ENCODE data around the gene RFX4.
"Not testable (repeated sequence)": the region's sequence is repeated elsewhere in the genome, so short reads cannot be mapped to it uniquely, and the experiment has no call there.

The RFX4 gene

DNA sequence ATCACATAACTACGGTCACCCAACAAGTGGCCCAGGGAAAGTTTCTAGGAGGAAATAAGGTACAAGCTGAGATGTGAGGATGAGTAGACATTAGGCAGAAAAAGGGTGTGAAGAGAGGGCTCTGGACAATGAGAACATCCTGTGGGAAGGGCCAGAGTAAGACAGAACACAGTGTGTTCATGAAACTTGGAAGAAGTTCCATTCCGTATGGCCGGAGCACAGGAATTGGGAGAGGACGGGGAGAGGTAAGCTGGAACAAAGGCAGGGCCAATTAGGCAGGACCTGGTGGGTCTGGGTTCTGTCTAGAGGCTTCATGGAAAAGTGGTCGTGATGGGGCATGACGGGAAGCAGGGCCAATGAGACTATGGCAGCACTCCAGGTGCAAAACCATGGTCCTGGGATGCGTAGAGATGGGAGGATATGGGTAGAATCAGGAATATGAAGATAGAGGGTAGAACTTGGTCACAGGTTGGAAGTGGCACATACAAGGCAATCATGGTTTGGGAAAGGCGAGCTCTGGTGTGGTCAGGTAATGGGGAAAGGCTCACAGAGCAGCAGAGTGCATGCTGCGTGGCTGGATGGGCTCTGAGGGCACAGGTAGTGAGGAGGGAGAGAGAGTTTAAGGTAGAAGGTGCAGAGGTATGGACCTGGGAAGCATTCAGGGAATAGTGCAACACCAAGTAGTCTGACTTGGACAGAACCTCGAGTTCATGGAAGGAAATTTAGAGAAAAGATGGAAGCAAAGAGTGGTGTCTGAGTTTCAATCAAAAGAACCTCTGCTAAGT lies 93.0 kb downstream of the RFX4 start:
- H3K4me1 Mint-ChIP-seq (ENCODE audit: low read depth), result no peaks in the 10 kb centered on the region
- H3K27ac Mint-ChIP-seq, result no peak overlapping the region
- no peak overlapping the region for H3K4me3 Mint-ChIP-seq
- no peaks in the 10 kb centered on the region for H3K9me3 Mint-ChIP-seq
- H3K27me3 Mint-ChIP-seq, result peaks cover 38% of the 10 kb centered on the region
- intact Hi-C loops (cut with micrococcal nuclease), result no loop called here
- H3K36me3 Mint-ChIP-seq (ENCODE audit: low read depth), result no peaks in the 10 kb centered on the region

DNA sequence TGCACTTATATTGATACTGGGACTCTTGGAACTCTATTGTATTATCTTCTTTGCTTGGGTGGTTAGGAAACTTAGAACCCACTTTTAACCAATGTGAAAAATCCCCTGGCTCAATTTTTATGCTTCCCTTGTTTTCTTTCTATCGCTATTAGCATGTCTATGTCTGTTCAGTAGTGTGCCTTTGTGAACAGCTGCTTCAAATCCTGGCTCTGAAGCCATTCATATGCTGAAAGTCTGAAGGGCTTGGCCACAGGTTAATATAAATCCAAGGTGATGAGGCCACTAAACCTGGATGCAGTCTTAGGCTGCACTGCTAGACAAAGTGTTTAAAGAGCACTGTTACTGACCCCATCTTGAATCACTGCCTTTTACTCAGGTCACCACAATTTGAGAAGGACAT lies 96.8 kb downstream of the RFX4 start:
- no peaks in the 10 kb centered on the region for H3K4me1 Mint-ChIP-seq (ENCODE audit: low read depth)
- intact Hi-C loops (cut with micrococcal nuclease), result no loop called here
- H3K36me3 Mint-ChIP-seq (ENCODE audit: low read depth), result no peaks in the 10 kb centered on the region
- no peak overlapping the region for H3K4me3 Mint-ChIP-seq
- no peaks in the 10 kb centered on the region for H3K9me3 Mint-ChIP-seq
- peaks cover 32% of the 10 kb centered on the region for H3K27me3 Mint-ChIP-seq
- no peak overlapping the region for H3K27ac Mint-ChIP-seq

DNA sequence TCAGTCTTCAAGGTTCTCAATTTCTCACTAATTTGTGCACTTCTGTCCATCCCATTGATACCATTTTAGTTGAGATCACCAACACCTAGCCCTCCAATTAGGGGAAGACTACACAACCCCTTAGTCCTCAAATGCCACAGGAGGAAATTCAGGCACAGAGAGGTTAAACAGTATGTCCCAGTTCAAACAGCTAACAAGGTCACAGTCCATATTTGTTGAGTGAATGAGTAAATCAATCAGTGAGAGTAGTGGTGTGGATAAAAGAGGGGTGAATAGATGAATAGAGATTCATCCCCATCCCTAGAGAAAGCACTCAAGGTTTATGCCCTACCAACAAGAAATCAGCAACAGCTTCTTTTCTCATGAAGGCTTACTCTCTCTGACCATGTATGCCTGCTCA lies 97.5 kb downstream of the RFX4 start:
- H3K4me1 Mint-ChIP-seq (ENCODE audit: low read depth), result no peaks in the 10 kb centered on the region
- no peak overlapping the region for H3K4me3 Mint-ChIP-seq
- intact Hi-C loops (cut with micrococcal nuclease), result no loop called here
- peaks cover 37% of the 10 kb centered on the region for H3K27me3 Mint-ChIP-seq
- no peaks in the 10 kb centered on the region for H3K9me3 Mint-ChIP-seq
- H3K27ac Mint-ChIP-seq, result no peak overlapping the region
- no peaks in the 10 kb centered on the region for H3K36me3 Mint-ChIP-seq (ENCODE audit: low read depth)

DNA sequence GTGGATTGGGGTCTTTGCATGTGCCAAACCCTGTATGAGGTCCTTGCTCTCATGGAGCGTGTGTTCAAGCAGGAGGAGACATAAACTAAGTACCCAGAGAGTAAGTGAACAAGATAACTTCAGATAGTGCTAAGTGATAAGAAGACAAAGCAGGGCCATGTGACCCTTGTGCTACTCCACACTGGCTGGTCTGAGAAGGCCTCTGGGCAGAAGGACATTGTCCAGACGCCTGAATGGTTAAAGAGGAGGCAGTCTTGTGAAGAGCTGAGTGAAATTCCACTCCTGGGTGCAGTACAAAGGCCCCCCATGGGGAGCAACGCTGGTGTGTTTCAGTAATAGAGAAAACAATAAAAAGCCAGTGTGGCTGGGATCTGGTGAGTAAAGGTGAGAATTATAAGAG lies 98.4 kb downstream of the RFX4 start:
- Mint-ChIP-seq H3K4me3 (no peak overlapping the region), H3K4me1 (ENCODE audit: low read depth) (no peaks in the 10 kb centered on the region), H3K36me3 (ENCODE audit: low read depth) (no peaks in the 10 kb centered on the region), H3K9me3 (no peaks in the 10 kb centered on the region), H3K27ac (no peak overlapping the region), H3K27me3 (peaks cover 31% of the 10 kb centered on the region)
- intact Hi-C loops (cut with micrococcal nuclease), result no loop called here

DNA sequence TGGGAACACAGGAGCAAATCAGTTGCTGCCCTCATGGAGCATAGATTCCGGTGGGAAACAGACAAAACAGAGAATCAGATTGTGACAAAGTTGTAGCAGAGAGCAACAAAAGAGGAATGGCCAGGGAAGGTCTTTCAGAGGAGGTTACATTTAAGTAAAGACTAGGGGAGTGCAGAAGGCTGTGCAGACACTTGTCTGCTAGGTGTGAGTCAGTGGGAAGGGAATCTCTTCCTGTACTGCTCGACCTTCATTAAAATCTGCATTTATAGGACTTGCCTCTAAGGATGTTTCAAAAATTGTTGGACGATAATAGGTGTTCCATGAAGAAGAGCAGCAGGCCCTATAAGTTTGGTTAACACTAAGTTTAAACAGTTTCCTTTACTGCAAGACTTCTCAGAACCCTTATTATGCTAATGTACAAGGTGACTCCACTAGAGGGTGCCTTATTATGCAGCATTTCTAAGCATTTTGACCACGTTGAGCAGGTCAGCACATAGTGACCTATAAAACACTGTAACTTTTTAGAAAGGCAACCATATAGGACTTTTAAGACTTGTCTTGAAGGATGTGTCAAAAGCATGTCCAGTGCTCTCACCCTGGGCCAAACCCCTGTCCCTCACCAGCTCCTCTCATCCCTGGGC lies 99.9 kb downstream of the RFX4 start:
- no peaks in the 10 kb centered on the region for H3K36me3 Mint-ChIP-seq (ENCODE audit: low read depth)
- intact Hi-C loops (cut with micrococcal nuclease), result no loop called here
- no peak overlapping the region for H3K4me3 Mint-ChIP-seq
- no peaks in the 10 kb centered on the region for H3K4me1 Mint-ChIP-seq (ENCODE audit: low read depth)
- H3K9me3 Mint-ChIP-seq, result no peaks in the 10 kb centered on the region
- peaks cover 24% of the 10 kb centered on the region for H3K27me3 Mint-ChIP-seq
- no peak overlapping the region for H3K27ac Mint-ChIP-seq

DNA sequence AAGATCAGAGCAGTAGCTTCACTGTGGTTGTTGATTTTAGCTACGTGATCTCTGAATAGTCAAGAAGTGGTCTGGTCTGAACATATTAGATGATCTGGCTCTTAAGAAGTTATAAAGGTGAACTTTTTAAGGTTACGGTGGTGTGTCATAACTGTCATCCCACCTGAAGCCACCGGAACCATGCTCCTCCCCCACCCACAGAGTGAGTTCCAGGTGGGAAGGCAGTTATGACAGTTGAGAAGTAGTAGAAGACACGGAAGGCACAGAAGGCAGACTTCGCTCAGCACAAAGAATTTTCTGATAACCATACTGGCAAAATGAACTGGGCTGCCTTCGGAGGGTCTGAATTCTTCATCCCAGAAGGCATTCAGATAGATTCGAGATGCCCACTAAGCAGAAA lies 101.7 kb downstream of the RFX4 start:
- no peak overlapping the region for H3K4me3 Mint-ChIP-seq
- peaks cover 25% of the 10 kb centered on the region for H3K27me3 Mint-ChIP-seq
- H3K9me3 Mint-ChIP-seq, result no peaks in the 10 kb centered on the region
- intact Hi-C loops (cut with micrococcal nuclease), result no loop called here
- H3K36me3 Mint-ChIP-seq (ENCODE audit: low read depth), result no peaks in the 10 kb centered on the region
- no peaks in the 10 kb centered on the region for H3K4me1 Mint-ChIP-seq (ENCODE audit: low read depth)
- H3K27ac Mint-ChIP-seq, result no peak overlapping the region

DNA sequence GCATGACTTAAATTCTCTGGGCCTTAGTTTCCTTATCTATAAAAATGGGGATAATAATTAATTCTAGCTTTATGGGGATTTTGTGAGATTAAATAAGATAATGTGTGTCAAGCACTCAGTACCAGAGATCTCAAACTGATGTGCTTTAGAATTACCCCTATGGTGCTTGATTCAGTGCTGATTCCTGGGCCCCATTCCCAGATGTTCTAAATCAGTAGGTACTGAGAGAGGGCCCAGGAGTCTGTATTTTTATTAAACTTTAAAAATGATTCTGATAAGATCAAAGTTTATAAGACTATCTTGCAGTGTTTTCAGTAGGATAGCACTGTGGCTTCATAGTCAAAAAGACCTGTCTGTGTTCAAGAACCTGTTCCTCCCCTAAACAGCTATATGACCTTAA lies 102.6 kb downstream of the RFX4 start:
- Mint-ChIP-seq H3K36me3 (ENCODE audit: low read depth) (no peaks in the 10 kb centered on the region), H3K9me3 (no peaks in the 10 kb centered on the region), H3K27me3 (peaks cover 22% of the 10 kb centered on the region), H3K4me1 (ENCODE audit: low read depth) (no peaks in the 10 kb centered on the region), H3K27ac (no peak overlapping the region), H3K4me3 (no peak overlapping the region)
- intact Hi-C loops (cut with micrococcal nuclease), result no loop called here

DNA sequence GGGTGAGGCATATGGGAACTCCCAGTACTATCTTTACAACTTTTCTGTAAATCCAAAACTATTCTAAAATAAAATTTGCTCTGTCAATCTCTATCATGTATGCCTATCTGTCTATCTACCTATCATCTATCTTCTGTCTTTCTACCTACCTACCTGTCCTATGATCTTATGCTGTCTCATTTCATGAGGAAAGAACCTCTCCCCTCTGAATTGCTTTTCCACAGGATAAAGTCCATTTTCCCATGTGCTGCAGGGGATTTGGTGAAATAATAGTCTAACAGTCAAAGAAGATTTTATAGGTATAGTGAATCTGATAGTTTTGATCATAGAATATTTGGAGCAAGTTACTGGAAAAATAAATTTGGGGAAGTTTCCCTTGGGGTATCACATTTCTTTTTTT lies 104.9 kb downstream of the RFX4 start:
- no peaks in the 10 kb centered on the region for H3K9me3 Mint-ChIP-seq
- H3K36me3 Mint-ChIP-seq (ENCODE audit: low read depth), result no peaks in the 10 kb centered on the region
- no peak overlapping the region for H3K27ac Mint-ChIP-seq
- peaks cover 16% of the 10 kb centered on the region for H3K27me3 Mint-ChIP-seq
- no peak overlapping the region for H3K4me3 Mint-ChIP-seq
- intact Hi-C loops (cut with micrococcal nuclease), result no loop called here
- H3K4me1 Mint-ChIP-seq (ENCODE audit: low read depth), result no peaks in the 10 kb centered on the region

DNA sequence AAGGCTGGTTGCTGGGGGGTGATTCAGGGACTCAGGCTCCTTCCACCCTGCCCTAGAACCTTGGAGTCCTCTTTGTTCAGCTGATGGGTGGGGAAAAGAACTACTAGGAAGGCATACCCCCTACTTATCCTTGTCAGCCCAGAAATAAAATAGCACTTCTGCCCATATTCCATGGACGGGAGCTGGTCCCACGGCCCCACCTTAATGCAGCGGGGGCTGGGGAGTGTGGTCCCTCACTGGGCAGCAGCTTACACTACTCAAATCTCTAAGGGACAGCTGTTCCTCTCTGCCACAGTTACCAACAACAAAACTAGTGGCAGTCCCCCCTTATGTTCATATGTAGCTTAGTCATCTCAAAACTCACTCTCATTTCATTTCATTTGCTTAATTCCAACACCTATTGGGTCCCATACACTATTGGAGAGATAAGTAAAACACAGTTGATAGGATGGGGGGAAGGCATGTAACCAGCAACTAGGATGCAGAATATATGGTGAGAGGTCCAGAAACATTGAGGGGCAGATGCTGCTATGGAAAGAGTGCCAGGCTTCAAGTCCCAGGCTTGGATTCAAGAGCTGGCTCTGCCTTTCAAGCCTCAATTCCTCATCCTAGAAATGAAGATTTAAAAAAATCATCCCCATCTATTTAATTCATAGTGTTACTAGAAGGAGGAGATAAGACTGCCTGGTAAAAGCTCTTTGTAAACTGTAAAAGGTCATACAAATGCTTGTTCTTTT lies 107.9 kb downstream of the RFX4 start:
- Mint-ChIP-seq H3K4me3 (no peak overlapping the region), H3K9me3 (no peaks in the 10 kb centered on the region), H3K27me3 (peaks cover 10% of the 10 kb centered on the region), H3K27ac (no peak overlapping the region), H3K4me1 (ENCODE audit: low read depth) (no peaks in the 10 kb centered on the region), H3K36me3 (ENCODE audit: low read depth) (no peaks in the 10 kb centered on the region)
- intact Hi-C loops (cut with micrococcal nuclease), result no loop called here

DNA sequence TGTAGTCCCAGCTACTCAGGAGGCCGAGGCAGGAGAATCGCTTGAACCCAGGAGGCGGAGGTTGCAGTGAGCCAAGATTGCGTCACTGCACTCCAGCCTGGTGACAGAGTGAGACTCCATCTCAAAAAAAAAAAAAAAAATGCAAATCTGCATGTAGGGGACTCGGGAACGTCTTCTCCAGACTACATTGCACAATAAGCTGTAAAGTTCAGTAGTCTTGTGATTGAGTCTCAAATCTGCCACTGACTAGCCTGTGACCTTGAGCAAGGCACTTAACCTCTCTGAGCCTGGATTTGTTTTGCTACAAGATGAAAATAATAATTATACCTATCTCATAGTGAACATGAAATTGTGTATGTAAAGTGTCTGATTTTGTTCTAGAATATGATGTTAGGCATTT lies 109.2 kb downstream of the RFX4 start:
- H3K27me3 Mint-ChIP-seq; H3K27ac Mint-ChIP-seq; H3K36me3 Mint-ChIP-seq (ENCODE audit: low read depth); intact Hi-C loops (cut with micrococcal nuclease); H3K4me3 Mint-ChIP-seq; H3K9me3 Mint-ChIP-seq; H3K4me1 Mint-ChIP-seq (ENCODE audit: low read depth): not testable (repeated sequence)

DNA sequence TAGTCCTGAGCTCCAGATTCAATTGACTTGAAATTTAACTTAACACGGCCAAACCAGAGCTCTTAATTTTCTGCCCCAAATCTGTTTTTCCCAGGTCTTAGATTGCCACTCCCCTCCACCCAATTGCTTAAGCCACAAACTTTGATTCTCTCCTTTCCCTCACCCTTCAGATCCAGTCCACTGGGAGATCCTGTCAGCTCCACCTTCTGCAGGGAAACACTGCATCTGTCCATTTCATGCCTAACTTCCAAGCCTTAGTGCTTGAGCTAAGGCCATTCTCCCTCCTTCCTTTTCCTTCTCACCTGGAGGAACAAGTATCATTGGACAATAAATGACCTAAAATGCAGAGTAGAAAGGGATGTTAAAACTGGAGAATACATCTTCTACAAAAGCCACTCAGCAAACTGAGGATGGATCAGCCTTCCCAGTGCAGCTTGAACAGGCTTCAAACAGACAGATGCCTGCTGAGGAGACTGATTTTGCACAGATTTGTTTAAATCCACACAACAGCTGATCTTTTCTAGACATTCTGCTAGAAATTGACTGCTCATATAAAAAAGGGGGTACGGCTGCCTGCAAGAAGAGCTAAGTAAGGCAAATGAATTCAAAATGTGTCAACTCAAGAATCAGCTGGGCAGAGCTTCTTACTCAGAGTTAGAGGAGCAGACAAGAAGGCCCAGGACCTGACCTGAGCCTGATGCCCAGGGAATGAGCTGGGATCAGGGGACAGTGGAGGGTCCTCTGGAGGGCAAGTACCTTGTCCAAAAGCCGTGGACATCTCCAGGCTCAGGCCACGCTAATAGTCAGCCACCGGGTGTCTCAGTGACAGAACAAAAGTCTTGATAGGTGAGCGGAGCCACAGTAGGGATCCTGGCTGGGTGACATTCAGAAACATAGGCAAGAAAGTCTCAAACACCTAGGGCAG lies 110.4 kb downstream of the RFX4 start:
- intact Hi-C loops (cut with micrococcal nuclease), result no loop called here
- no peak overlapping the region for H3K27ac Mint-ChIP-seq
- H3K36me3 Mint-ChIP-seq (ENCODE audit: low read depth), result no peaks in the 10 kb centered on the region
- H3K27me3 Mint-ChIP-seq, result peaks cover 9% of the 10 kb centered on the region
- H3K9me3 Mint-ChIP-seq, result no peaks in the 10 kb centered on the region
- H3K4me1 Mint-ChIP-seq (ENCODE audit: low read depth), result no peaks in the 10 kb centered on the region
- H3K4me3 Mint-ChIP-seq, result no peak overlapping the region

DNA sequence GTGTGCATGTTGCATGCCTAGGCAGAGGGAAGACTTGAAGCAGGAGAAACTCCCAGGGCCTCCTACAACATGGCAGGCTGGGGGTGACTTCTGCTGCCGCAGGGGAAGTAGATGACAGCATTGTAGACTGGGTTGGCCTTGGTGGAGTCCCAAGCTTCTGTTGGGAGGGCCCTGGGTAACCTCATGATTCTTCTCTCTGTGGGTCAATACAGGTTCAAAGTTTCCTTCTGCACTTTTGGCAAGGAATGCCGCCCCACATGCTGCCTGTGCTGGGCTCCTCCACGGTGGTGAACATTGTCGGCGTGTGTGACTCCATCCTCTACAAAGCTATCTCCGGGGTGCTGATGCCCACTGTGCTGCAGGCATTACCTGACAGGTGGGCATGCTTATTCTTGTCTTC lies 113.3 kb downstream of the RFX4 start:
- Mint-ChIP-seq H3K27me3 (peaks cover 8% of the 10 kb centered on the region), H3K4me1 (ENCODE audit: low read depth) (no peaks in the 10 kb centered on the region), H3K36me3 (ENCODE audit: low read depth) (no peaks in the 10 kb centered on the region), H3K4me3 (no peak overlapping the region), H3K27ac (no peak overlapping the region), H3K9me3 (peaks cover 4% of the 10 kb centered on the region)
- intact Hi-C loops (cut with micrococcal nuclease), result no loop called here

DNA sequence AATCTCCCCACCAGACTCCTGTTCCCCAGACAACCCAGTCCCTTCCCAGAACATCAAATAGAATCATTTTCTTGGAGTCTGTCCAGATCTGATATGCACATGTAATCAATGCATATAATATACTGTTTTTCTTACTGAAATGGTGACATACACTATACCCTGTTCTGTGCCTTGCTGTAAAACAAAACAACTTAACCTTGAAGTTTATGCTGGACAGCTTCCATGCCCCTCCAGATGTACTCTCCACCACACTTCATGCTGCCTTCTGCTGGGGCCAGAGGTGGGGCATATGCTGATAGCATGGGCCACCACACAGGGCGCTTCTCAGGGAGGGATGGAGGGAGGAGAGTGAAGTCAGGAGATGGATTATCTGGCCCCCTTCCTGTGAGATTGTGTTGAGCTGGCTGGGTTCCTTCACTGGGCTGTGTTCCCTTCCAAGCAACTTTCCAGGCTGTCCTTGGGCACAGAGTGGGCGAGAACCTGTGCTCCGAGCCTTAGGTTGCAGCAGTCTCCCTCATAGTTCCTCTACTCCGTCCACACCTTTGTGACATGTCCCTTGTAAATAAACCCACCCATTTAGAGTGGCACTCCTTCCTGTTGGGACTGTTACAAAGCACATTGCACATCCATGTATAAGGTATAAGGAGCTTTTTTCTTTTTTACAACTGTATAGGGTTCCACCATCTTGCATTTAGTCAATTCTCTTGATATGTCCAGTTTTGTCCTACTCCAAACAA lies 114.0 kb downstream of the RFX4 start:
- Mint-ChIP-seq H3K4me3 (no peak overlapping the region), H3K9me3 (peaks cover 11% of the 10 kb centered on the region), H3K27ac (no peak overlapping the region), H3K27me3 (peaks cover 10% of the 10 kb centered on the region), H3K4me1 (ENCODE audit: low read depth) (no peaks in the 10 kb centered on the region), H3K36me3 (ENCODE audit: low read depth) (no peaks in the 10 kb centered on the region)
- intact Hi-C loops (cut with micrococcal nuclease), result no loop called here

Measured in dendritic cell treated with granulocyte-macrophage colony-stimulating factor and Interleukin-4, amounts not matched to agents 40 ng/mL and 50 ng/mL, for 4 days (primary cell).